Measurements from ENCODE around the gene PTPRT.

PTPRT gene

DNA sequence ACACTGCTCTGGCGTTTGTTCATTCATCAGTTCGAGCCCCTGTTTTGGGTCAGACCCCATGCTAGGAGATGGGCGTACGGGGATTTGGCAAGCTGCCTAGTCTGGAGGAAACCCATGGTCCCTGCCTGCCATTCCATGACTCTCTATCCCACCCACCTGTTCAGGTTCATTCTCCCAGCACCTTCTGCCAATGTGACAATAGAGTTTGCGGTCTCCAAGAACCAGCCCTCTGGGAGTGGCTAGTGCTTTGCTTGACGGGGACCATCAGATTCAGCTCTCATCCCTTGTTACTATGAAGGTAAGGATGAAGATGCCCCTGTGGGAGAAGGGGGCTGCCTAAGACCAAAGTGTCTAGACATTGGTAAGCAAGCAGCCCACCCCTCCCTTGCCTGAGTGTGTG is 345.0 kb downstream of the PTPRT start:
- no peak for DNase-seq (ENCODE audit: low read depth in 2 of 3, low spot score in 2 of 3)

GRCh38 chr20:42837456-42837855 is 352.2 kb downstream of the PTPRT start:
- no peak for DNase-seq (ENCODE audit: low read depth in 2 of 3, low spot score in 2 of 3)

- DNase-seq (ENCODE audit: low read depth in 2 of 3, low spot score in 2 of 3): no peak
These were observed 353.4 kb downstream of the PTPRT start for GRCh38 chr20:42836339-42836738.

- no peak for DNase-seq (ENCODE audit: low read depth in 2 of 3, low spot score in 2 of 3)
These were observed 381.8 kb downstream of the PTPRT start for GRCh38 chr20:42807876-42808275.

DNA sequence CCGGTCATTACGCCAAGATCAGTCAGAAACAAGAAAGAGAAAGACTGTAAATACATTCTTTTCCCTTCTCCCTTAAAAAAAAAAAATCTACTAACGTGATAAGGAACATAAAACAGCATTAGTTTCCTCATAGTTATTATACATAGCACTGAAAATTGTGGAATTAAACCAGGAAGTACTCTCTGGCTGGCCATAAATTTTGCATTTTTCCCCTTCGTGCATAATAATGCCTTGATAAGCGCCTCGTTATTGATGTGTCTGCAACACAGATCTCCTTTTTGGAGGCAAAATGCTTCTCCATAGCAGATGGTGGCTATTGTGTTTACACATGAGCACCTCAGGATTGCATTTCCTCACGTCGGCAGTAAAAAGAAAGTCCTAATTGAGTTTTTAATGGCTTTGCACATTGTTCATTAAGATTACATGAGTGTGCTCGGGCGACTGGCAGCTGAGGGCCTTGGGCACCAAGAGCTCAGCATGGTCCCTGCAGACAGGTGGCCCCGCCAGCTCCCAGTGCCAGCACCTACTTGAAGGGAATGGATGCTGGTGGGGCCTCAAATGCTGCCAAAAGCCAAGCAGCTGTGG is 394.5 kb downstream of the PTPRT start:
- DNase-seq (ENCODE audit: low read depth in 2 of 3, low spot score in 2 of 3): no peak

DNA sequence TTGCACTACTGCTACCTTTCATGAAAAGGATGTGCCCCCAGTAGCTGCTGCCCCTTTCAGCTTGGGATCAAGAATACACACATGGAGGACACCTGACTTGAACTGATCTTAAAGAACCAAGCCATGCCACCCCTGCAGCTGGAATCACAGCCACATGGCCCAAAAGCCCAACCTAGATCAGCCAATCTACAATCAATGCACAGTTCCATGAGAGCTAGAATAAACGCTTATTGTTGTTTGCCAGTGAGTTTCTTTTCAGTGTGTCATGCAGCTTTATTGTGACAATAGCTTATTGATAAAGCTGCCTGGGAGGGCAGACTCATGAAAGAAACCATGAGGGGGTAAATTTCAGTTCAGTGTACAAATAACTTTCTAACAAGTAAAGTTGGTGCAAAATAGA is 397.7 kb downstream of the PTPRT start:
- no peak for DNase-seq (ENCODE audit: low read depth in 2 of 3, low spot score in 2 of 3)

- no peak for DNase-seq (ENCODE audit: low read depth in 2 of 3, low spot score in 2 of 3)
These were observed 399.6 kb downstream of the PTPRT start for GRCh38 chr20:42790111-42790510.

- no peak for DNase-seq (ENCODE audit: low read depth in 2 of 3, low spot score in 2 of 3)
These were observed 401.0 kb downstream of the PTPRT start for GRCh38 chr20:42788707-42789106.

GRCh38 chr20:42785041-42785440 is 404.7 kb downstream of the PTPRT start:
- DNase-seq (ENCODE audit: low read depth in 2 of 3, low spot score in 2 of 3): no peak

DNA sequence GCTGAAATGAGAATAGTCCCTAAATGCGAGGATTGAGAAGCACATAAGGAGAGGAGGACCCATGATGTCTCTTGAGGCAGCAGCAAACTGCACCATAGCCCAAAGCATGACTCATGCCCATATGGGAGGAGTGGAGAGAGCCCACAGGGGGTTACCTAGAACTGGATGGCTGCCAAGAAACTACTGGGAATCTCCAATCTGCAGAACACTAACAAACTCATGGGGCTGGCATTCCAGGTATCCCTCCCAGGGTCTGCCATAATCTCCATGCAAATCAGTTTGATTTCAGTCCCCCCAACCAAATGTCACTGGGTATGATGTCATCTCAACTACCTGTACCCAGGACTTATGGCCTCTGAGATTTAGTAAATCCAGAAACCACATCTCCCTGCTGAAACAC is 410.5 kb downstream of the PTPRT start:
- no peak for DNase-seq (ENCODE audit: low read depth in 2 of 3, low spot score in 2 of 3)

- no peak for DNase-seq (ENCODE audit: low read depth in 2 of 3, low spot score in 2 of 3)
These were observed 413.8 kb downstream of the PTPRT start for GRCh38 chr20:42775866-42776265.

- no peak for DNase-seq (ENCODE audit: low read depth in 2 of 3, low spot score in 2 of 3)
These were observed 414.7 kb downstream of the PTPRT start for GRCh38 chr20:42775037-42775436.

DNA sequence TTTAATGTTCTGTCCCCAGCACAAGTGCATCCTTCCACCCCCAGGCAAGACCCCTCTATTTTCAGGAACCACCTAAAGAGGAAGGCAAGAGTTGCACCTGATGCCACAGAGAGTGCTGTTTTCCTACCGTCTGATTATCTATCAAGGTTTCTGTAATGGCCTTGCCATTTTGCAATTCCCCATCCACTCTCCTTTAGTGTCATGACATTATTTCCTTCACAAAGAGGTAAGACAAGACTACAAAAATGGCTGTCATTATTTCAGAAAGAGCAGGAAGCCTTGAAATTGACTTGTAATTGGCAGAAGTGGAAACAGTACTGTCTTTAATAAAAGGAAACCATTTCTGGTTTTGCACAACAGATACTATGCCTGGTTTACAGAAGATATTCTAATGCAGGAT is 426.7 kb downstream of the PTPRT start:
- DNase-seq (ENCODE audit: low read depth in 2 of 3, low spot score in 2 of 3): no peak

GRCh38 chr20:42756991-42757390 is 432.7 kb downstream of the PTPRT start:
- DNase-seq (ENCODE audit: low read depth in 2 of 3, low spot score in 2 of 3): no peak

DNA sequence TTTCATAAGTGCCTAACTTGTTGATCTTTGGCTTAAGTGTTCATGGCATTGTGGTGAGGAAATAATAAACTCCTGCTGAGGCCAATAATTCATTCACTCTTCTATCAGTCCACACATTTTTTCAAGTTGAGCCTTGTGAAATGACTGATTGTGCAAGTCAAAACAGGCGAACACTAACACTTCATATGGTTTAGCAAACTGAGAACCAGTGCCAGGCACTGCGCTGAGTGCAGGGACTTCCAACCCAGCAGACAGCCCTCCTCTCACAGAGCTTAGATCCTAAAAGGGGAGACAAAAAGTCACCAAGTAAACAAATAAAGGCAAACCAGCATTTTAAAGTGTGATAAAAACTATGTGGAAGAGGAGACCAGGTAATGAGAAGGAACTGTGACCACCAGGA is 435.0 kb downstream of the PTPRT start:
- DNase-seq (ENCODE audit: low read depth in 2 of 3, low spot score in 2 of 3): no peak

GRCh38 chr20:42752620-42753019 is 437.1 kb downstream of the PTPRT start:
- no peak for DNase-seq (ENCODE audit: low read depth in 2 of 3, low spot score in 2 of 3)

GRCh38 chr20:42749556-42749955 is 440.1 kb downstream of the PTPRT start:
- DNase-seq (ENCODE audit: low read depth in 2 of 3, low spot score in 2 of 3): no peak

DNA sequence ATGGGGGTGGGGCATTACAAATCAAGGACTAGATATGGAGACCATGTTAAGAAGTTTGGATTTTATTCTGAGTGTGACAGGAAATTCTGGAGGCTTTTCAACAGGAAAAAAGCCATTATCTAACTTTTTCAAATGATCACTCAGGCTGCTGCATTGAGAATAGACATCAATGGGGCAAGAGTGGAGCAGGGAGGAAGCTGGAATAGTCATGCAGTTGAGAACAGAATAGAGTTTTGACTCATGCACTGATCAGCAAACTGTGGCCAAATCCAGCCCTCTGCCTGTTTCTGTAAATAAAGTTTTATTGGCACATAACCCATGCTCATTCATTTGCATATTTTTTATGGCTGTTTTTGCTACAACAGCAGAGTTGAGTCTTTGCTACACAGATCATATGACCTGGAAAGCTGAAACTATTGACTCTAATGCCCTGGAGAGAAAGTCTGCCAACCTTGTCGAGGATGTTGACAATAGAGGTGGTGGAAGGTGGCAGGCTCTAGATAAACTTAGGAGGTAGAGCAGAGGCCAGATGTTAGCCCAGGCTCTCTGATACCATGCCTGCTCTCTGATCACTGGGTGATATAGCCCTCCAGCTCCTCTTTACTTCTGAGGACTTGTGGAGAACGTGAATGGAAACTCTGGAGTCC is 441.8 kb downstream of the PTPRT start:
- DNase-seq (ENCODE audit: low read depth in 2 of 3, low spot score in 2 of 3): no peak

DNA sequence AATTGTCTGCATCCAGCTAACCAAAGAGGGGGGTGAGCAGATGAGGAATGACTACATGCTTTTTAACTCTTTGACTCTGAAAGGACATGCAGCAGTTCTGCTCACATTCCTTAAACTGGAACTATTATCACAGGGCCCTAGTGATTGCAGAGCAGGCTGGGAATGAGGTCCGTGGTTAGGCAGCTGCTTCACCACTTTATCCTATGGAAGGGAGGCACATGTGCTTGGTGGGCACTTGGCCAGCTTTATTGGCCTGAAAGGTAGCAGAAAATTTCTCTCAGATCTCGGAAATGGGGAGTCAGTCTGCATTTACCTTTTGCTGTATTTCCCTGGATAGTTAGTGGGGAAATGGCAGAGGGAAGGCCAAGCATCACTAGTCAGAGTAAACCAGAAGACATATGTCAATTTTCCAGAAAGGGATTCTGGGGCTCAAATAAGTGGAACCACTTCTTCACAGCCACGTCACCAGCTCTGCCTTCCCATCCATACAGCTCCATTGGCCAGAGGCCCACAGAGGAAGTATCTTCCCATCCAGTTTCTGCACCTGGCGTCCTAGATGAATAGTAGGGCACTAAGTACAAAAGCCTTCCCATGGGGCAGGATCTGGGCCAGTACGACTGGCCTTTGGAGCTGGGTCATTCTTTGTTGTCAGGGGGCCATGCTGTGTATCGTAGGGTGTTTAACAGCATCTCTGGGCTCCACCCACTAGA is 444.8 kb downstream of the PTPRT start:
- no peak for DNase-seq (ENCODE audit: low read depth in 2 of 3, low spot score in 2 of 3)

GRCh38 chr20:42742926-42743325 is 446.8 kb downstream of the PTPRT start:
- no peak for DNase-seq (ENCODE audit: low read depth in 2 of 3, low spot score in 2 of 3)

DNA sequence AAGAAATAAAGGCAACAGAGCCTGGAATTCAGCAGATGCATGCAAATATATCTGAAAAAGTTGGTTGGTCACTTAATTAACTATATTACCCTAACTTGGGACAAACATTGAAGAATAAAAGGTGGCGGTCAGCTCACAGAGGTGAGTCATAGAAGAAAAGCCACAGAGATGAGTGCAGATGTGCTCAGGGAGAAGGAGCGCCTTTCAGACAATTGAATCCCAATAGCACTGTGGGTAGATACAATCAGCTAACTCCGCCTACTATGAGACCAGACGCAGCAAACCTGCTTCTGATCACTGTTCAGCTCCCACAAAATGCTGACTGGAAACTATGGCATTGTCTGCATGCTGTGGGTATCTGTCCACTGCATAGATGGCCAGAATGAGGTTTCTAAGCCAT is 447.8 kb downstream of the PTPRT start:
- no peak for DNase-seq (ENCODE audit: low read depth in 2 of 3, low spot score in 2 of 3)

DNA sequence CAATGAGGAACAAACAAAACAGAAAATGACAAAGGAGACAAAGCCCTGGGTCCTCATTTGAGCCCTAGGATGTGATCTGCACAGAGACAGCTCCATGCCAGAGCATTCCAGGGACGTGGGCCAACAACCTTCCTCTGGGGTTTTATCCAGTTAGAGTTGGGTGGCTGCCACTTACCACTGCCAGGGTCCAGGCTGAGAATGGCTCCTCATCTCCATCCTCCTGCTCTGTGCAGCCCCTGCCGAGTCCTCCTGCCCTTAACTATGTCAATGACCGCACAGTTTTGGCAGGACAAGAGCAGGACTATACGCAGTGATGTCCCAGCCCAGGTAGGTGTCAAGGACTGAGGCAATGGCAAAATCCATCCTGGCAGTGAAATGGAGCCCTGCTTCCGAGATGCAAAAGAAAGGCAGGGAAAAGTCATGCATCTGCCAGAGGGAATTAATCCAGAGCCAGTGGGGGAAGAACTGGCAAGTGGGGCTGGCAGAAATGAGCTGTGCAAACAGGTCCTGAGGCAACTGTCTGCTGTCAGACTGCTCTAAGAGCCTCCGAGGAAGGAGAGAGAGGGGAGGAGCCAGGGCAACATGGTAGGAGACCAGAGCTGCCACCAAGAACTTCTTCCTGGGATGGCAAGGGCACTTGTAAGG is 449.4 kb downstream of the PTPRT start:
- no peak for DNase-seq (ENCODE audit: low read depth in 2 of 3, low spot score in 2 of 3)

All from activated CD8-positive, alpha-beta memory T cell treated with anti-CD3 and anti-CD28 coated beads for 48 hours (primary cell).